HCT116 (cell line): Measurements from ENCODE around the gene CNPY4. TPM values are rescaled to one million over a fixed set of nuclear protein-coding genes. Genes with fewer than 3 reads are reported as not detected.

ENCODE experiments used
- ATAC-seq: fragments of 200-7000 bp; cut with Tn5 transposase; 2 replicates; pipeline ENCODE4 v1.9.1; 2020; ENCODE audit warnings: mild to moderate bottlenecking, moderate library complexity
- BruUV-seq: library from RNA; stranded (reverse); fragments of 400-500 nt; replicated peaks from 2 replicates; lab custom pipeline; 2021; lab: Mats Ljungman, UMichigan
- CTCF ChIA-PET: fragments of 300-600 bp; sonication (Branson Sonifier 250); formaldehyde crosslinking; loops from one replicate; lab custom pipeline; 2021; ENCODE audit warnings: antibody characterized with exemption; lab: Charles Lee
- POLR2A ChIA-PET: fragments of 300-600, 350-600 bp; sonication (Branson Sonifier 250); formaldehyde crosslinking; loops from one replicate; lab custom pipeline; 2021; ENCODE audit warnings: antibody characterized with exemption; lab: Charles Lee
- RAD21 ChIA-PET, 2 experiments: fragments of 300-600 bp; sonication (Branson Sonifier 250); formaldehyde crosslinking; loops; one replicate each; lab custom pipeline; 2023; ENCODE audit warnings: low total read pairs in 2 of 2; ENCODE audit not compliant: uncharacterized antibody in 2 of 2, unreplicated experiment in 2 of 2, low non-redundant PET in 1 of 2; lab: Charles Lee
- DNase-seq: peaks from one replicate; pipeline ENCODE4 v3.0.0-alpha.2; 2010; ENCODE audit warnings: low read depth, low spot score
- H2AFZ ChIP-seq: fragments of 200-600 bp; shearing (Covaris generic), sonication (generic); 2 replicates; pipeline ENCODE4 v1.6.1; 2017; ENCODE audit warnings: low read depth, mixed run types, mixed read lengths, antibody characterized with exemption, low read length; ENCODE audit not compliant: poor library complexity, severe bottlenecking
- H3K27ac ChIP-seq: 2 replicates; pipeline ENCODE4 v1.5.1; 2012; ENCODE audit warnings: low read depth, low read length
- H3K27me3 ChIP-seq: fragments of 200-600 bp; sonication (generic); 2 replicates; pipeline ENCODE4 v1.6.1; 2016; ENCODE audit warnings: mixed run types, low read length, mixed read lengths; ENCODE audit not compliant: insufficient read depth
- H3K36me3 ChIP-seq, 2 experiments: fragments of 200-500 bp in 1 of 2; fragments of 200-600 bp in 1 of 2; sonication (Bioruptor generic) in 1 of 2; sonication (generic) in 1 of 2; 2 replicates each; pipeline versions ENCODE4 v1.5.1 to v1.6.1; 2014 to 2016; ENCODE audit warnings: low read length in 2 of 2, inconsistent platforms in 1 of 2, mixed read lengths in 1 of 2, mixed run types in 1 of 2; ENCODE audit not compliant: insufficient read depth in 2 of 2, control insufficient read depth in 1 of 2
- H3K4me1 ChIP-seq, 2 experiments: fragments of 200-600 bp in 1 of 2; sonication (generic) in 1 of 2; 2 replicates each; pipeline versions ENCODE4 v1.5.1 to v1.6.1; 2012 to 2017; ENCODE audit warnings: low read length in 2 of 2, inconsistent platforms in 1 of 2, mild to moderate bottlenecking in 1 of 2, mixed read lengths in 1 of 2, mixed run types in 1 of 2, moderate library complexity in 1 of 2; ENCODE audit not compliant: insufficient read depth in 2 of 2, control insufficient read depth in 1 of 2
- H3K4me2 ChIP-seq: fragments of 200-600 bp; sonication (generic); 2 replicates; pipeline ENCODE4 v1.6.1; 2017; ENCODE audit warnings: mixed run types, low read length, mixed read lengths
- H3K4me3 ChIP-seq, 2 experiments: fragments of 200-600 bp in 1 of 2; sonication (generic) in 1 of 2; replicated peaks in 1 of 2; 2 replicates each; pipeline ENCODE4 v1.5.1; 2011 to 2016; ENCODE audit warnings: low read length in 2 of 2, control low read depth in 1 of 2, low read depth in 1 of 2, mild to moderate bottlenecking in 1 of 2, mixed read lengths in 1 of 2, mixed run types in 1 of 2
- H3K79me2 ChIP-seq: fragments of 200-600 bp; sonication (generic); 2 replicates; pipeline ENCODE4 v1.6.1; 2017; ENCODE audit warnings: mild to moderate bottlenecking, mixed run types, low read length, moderate library complexity, mixed read lengths; ENCODE audit not compliant: insufficient read depth
- H3K9ac ChIP-seq: fragments of 200-600 bp; sonication (generic); 2 replicates; pipeline ENCODE4 v1.6.1; 2016; ENCODE audit warnings: low read length, mixed read lengths
- H3K9me2 ChIP-seq: fragments of 200-600 bp; sonication (generic), shearing (Covaris generic); 2 replicates; pipeline ENCODE4 v1.6.1; 2017; ENCODE audit warnings: mixed run types, mild to moderate bottlenecking, moderate library complexity; ENCODE audit not compliant: insufficient read depth
- H3K9me3 ChIP-seq, 2 experiments: fragments of 200-500 bp in 1 of 2; fragments of 200-600 bp in 1 of 2; sonication (Bioruptor generic) in 1 of 2; sonication (generic) in 1 of 2; 2 replicates each; pipeline ENCODE4 v1.6.1; 2014 to 2017; ENCODE audit warnings: low read length in 2 of 2, mixed read lengths in 2 of 2, inconsistent platforms in 1 of 2, low read depth in 1 of 2, mild to moderate bottlenecking in 1 of 2, mixed run types in 1 of 2, moderate library complexity in 1 of 2; ENCODE audit not compliant: control insufficient read depth in 1 of 2, insufficient read depth in 1 of 2
- H4K20me1 ChIP-seq: fragments of 200-600 bp; sonication (generic), shearing (Covaris generic); 2 replicates; pipeline ENCODE4 v1.6.1; 2017; ENCODE audit warnings: mixed run types, mild to moderate bottlenecking, moderate library complexity; ENCODE audit not compliant: insufficient read depth
- EZH2 ChIP-seq: fragments of 200-600 bp; sonication (generic); IDR thresholded peaks from 2 replicates; pipeline ENCODE4 v1.6.1; 2017; ENCODE audit warnings: antibody characterized with exemption, mixed run types
- POLR2AphosphoS5 ChIP-seq: IDR thresholded peaks from 2 replicates; pipeline ENCODE4 v1.6.1; 2011; ENCODE audit warnings: mild to moderate bottlenecking, low read depth, low read length, moderate library complexity
- RAD21 ChIP-seq: IDR thresholded peaks from 2 replicates; pipeline ENCODE4 v1.6.1; 2012; ENCODE audit warnings: low read depth, mild to moderate bottlenecking
- TCF7L2 ChIP-seq: IDR thresholded peaks from 2 replicates; pipeline ENCODE4 v1.7.0; 2011; ENCODE audit warnings: borderline replicate concordance, inconsistent platforms; ENCODE audit not compliant: insufficient read depth, insufficient read length; ENCODE audit errors: extremely low read depth
- intact Hi-C: fragments of 100-400 bp; cut with micrococcal nuclease; formaldehyde crosslinking; loops from 2 replicates; pipeline ENCODE4 v1.10.0; 2022
- total RNA-seq: library from RNA; stranded (reverse); gene quantifications from one replicate; pipeline ENCODE4 v1.2.1, GENCODE V29; 2021; ENCODE audit not compliant: unreplicated experiment
- TF ChIP-seq, protein P1 (sequence below), 3 experiments: fragments of 200-600 bp in 1 of 3; sonication (generic) in 1 of 3; IDR thresholded peaks in 2 of 3; conservative IDR thresholded peaks in 1 of 3; 2 replicates each; pipeline ENCODE4 v1.5.1; 2012 to 2017; ENCODE audit warnings: low read depth in 2 of 3, low read length in 2 of 3, antibody characterized with exemption in 1 of 3, borderline replicate concordance in 1 of 3, control low read depth in 1 of 3, mild to moderate bottlenecking in 1 of 3, mixed read lengths in 1 of 3, mixed run types in 1 of 3, moderate library complexity in 1 of 3; ENCODE audit not compliant: insufficient read depth in 1 of 3
- TF ChIP-seq, protein P2 (sequence below): IDR thresholded peaks from 2 replicates; pipeline ENCODE4 v1.6.1; 2012

The CNPY4 gene
- total RNA-seq, 1 experiment from 2014 or later, result 2.6 TPM

DNA sequence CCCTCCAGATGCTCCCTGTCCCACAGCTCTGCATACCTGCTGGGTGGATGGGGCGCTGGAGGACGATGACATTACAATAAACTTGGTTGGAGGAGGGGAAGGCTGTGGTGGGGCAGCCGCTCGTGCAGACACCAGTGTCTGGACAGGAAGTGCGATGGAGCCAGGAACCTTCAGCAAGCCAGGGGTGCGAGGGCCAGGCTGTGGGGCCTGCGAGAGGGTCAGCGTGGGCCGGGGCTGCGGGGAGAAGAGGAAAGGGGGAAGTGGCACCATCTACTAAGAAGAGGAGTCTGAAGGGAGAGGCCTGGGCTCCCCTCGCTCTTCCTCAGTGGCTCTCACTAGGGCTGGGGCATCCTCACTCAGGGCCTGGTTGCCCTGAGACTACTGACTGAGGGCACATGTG, 11.5 kb upstream of the CNPY4 start:
- Histone ChIP-seq H3K9me3 (no peaks in the 10 kb centered on the region), H3K4me3 (no peak overlapping the region), H4K20me1 (no peaks in the 10 kb centered on the region), H2AFZ (no peak overlapping the region), H3K79me2 (no peaks in the 10 kb centered on the region; the same call in 1 of the 2 replicates), H3K27ac (no peak overlapping the region), H3K9me2 (no peaks in the 10 kb centered on the region), H3K4me2 (no peak overlapping the region), H3K36me3 (peaks cover 3 to 28% of the 10 kb centered on the region in 2 experiments; a peak in 3 of 4 replicates), H3K4me1 (peaks cover under 1 to 4% of the 10 kb centered on the region in 2 experiments; a peak in 2 of 4 replicates), H3K9ac (no peak overlapping the region), H3K27me3 (no peaks in the 10 kb centered on the region)
- CTCF ChIA-PET, result no interaction called here
- DNase-seq (no peak), ATAC-seq (no peak)
- TF ChIP-seq, protein P1, sequence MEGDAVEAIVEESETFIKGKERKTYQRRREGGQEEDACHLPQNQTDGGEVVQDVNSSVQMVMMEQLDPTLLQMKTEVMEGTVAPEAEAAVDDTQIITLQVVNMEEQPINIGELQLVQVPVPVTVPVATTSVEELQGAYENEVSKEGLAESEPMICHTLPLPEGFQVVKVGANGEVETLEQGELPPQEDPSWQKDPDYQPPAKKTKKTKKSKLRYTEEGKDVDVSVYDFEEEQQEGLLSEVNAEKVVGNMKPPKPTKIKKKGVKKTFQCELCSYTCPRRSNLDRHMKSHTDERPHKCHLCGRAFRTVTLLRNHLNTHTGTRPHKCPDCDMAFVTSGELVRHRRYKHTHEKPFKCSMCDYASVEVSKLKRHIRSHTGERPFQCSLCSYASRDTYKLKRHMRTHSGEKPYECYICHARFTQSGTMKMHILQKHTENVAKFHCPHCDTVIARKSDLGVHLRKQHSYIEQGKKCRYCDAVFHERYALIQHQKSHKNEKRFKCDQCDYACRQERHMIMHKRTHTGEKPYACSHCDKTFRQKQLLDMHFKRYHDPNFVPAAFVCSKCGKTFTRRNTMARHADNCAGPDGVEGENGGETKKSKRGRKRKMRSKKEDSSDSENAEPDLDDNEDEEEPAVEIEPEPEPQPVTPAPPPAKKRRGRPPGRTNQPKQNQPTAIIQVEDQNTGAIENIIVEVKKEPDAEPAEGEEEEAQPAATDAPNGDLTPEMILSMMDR (IDR thresholded peaks at IDR 0.05 in 2 of 3, conservative IDR thresholded peaks at IDR 0.05 in 1 of 3; ENCODE audit: borderline replicate concordance in 1 of 3, insufficient read depth in 1 of 3, low read depth in 2 of 3, low read length in 2 of 3), result no peak
- no peak for TF ChIP-seq RAD21
- TF ChIP-seq TCF7L2, result no peak
- no TSS peak for BruUV-seq
- POLR2A ChIA-PET, result no interaction called here
- intact Hi-C loops, result no loop called here
- RAD21 ChIA-PET, result no interaction called here

DNA sequence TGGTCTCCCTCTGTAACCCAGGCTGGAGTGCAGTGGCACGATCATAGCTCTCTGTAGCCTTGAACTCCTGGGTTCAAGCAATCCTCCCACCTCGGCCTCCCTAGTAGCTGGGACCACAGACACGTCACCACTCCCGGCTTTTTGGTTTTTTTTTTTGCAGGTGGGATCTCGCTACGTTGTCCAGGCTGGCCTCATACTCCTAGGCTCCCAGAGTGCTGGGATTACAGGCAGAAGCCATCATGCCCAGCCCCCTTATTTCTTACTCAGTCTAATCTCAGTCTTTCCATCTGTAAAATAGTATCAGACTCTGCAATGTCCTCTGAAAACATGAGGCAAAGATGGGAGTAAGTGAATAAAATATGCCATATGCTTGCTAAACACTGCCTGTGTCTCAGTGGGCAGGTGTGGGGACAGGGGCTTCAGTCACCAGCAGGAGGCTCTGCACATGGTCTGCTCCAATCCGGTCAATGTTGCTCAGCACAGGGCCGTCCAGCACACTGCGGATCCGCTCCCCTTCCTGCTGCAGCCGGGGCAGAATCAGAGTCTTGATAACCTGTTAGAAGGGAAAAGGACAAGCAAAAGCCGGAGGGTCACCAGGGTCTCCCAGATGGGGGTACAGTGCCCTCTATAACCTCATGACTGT, 9.8 kb upstream of the CNPY4 start:
- POLR2A ChIA-PET, result no interaction called here
- DNase-seq, result no peak

More for the DNA sequence above, 9.8 kb upstream of the CNPY4 start:
- Histone ChIP-seq H3K27me3 (no peaks in the 10 kb centered on the region), H3K9ac (no peak overlapping the region), H4K20me1 (no peaks in the 10 kb centered on the region), H3K27ac (no peak overlapping the region), H3K9me3 (no peaks in the 10 kb centered on the region), H3K9me2 (no peaks in the 10 kb centered on the region)
- CTCF ChIA-PET, result no interaction called here
- TF ChIP-seq, protein P2, sequence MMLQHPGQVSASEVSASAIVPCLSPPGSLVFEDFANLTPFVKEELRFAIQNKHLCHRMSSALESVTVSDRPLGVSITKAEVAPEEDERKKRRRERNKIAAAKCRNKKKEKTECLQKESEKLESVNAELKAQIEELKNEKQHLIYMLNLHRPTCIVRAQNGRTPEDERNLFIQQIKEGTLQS, result no peak
- TF ChIP-seq, protein P1 (IDR thresholded peaks at IDR 0.05 in 2 of 3, conservative IDR thresholded peaks at IDR 0.05 in 1 of 3; ENCODE audit: borderline replicate concordance in 1 of 3, insufficient read depth in 1 of 3, low read depth in 2 of 3, low read length in 2 of 3), result peak in 2 of 3 experiments; percentile 24 to 31; a peak in 2 of 6 replicates
- TF ChIP-seq POLR2AphosphoS5 (no peak), EZH2 (no peak)
- TF ChIP-seq, all 23 proteins: peak for 1
- H3K36me3 ChIP-seq, result peaks cover 3 to 28% of the 10 kb centered on the region in 2 experiments; a peak in 3 of 4 replicates
- ATAC-seq, result peak; percentile 63
- RAD21 ChIA-PET, result no interaction called here
- H3K4me1 ChIP-seq, result no peaks in the 10 kb centered on the region
- H3K79me2 ChIP-seq, result no peaks in the 10 kb centered on the region
- intact Hi-C loops, result no loop called here
- no peak overlapping the region for H3K4me3 ChIP-seq
- H2AFZ ChIP-seq, result no peak overlapping the region
- H3K4me2 ChIP-seq, result no peak overlapping the region
- BruUV-seq, result no TSS peak
